GM18907 (cell line): ENCODE data around the gene PROSER2.

Source experiments
- ATAC-seq: cut with Tn5 transposase; IDR thresholded peaks from one replicate; pipeline ENCODE4 v1.9.1; 2021; ENCODE audit warnings: mild to moderate bottlenecking, moderate library complexity; ENCODE audit not compliant: unreplicated experiment

Gene PROSER2

DNA sequence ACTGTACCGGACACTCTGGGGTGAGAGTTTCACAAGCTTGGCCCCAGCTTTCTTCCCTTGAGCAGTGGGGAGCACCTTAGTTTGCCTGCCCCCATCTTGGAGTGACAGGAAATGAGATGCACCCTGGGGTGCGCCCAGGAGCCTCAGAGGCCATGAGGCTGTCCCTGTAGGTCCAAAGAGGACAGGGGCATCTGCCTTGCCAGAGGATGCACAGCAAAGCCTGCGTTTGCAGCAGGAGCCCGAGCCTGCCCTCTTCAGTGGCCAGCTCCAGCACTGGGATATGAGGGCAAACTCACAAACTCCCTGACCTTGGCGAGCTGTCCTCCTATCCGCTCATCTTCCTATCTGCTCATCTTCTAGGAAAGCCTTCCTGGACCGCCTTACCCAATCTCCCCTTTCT is 79.5 kb downstream of the PROSER2 start:
- no peak for ATAC-seq

DNA sequence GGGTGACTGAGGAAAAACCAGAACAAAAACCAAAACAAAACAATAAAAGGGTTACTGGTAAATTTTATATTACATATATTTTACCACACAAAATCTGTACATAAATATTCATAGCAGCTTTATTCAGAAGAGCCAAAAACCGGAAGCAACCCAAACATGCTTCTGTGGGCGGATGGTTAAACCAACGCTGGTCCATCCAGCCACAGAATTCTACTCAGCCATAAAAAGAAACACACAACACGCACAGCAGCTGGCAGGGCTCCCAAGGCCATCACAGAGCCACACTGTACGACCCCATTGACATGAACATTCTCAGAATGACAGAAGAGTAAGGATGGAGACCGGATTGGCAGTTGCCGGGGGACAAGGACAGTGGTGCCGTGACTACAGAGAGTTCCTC is 83.6 kb downstream of the PROSER2 start:
- no peak for ATAC-seq

DNA sequence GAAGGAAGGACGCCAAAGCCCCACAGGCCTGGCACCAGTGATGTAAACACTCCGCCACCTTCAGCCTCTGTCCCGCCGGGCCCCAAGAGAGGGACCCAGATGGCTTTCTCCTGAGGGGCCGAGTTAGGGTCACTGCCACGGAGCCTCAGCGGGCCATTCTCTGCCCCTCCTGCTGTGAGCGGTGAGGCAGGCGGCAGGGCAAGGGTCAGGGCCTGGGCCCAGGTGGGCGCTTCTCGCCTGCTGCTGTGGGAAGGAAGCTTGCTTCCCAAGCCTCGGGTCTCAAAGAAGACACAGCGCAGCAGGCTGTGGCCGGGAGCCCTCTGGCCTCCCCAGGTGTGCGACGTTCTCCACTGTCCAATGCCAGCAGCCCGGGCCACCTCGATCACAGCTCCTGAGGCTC is 84.8 kb downstream of the PROSER2 start:
- ATAC-seq, result no peak

DNA sequence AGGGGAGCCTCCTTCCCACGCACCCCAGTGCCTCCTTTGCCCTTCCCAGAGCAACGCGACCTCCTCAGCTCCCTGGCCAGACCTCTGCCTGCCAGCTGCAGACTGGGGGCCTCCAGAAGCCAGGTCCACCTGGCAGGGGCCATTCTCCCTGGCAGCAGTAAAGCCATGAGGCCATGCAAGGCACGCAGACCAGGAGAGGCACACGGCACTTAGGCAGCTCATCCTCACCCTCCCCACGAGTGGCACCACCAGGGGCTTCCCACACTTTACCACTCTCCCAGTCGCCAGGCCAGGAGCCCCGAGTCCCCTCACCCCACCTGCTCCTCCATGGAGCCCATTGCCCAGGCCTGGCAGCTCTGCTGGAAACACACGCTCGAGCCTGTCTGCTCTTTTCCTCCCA is 85.4 kb downstream of the PROSER2 start:
- no peak for ATAC-seq

DNA sequence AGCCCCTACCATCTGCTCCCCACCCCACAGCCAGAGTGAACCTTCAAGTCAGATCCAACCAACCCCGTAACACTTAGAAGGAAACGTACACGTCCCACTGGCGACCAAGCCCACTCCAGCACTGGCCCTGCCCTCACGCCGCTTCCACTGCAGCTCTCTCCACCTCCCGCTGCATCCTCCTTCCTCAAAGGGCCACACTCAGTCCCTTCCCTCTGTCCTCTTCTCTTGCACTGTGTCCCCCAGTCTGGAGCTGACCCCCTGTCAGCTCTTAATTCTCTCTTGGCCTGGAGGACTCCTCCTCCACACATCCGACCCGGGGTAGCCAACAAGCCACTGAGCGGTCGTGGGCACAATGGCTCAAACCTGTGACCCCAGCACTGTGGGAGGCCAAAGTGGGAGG is 85.8 kb downstream of the PROSER2 start:
- no peak for ATAC-seq

DNA sequence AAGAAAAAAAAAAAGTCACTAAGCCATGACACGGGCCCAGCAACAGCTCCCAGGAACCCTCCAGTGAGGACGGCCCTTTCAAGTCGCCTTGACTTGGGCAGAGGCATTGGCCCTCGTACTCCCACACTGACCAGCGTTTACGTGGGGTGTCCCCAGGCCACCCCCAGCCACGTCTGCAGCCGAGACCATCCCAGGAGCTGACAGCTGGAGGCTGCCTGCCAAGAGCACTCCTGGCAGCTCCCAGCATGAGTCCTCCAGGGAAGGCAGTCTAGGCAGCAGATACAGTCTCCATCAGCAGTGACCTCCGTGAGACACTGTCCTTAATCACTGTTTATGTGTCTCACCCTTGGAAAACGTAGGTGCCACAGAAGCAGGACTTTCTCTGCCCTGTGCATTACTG is 86.5 kb downstream of the PROSER2 start:
- ATAC-seq, result no peak

DNA sequence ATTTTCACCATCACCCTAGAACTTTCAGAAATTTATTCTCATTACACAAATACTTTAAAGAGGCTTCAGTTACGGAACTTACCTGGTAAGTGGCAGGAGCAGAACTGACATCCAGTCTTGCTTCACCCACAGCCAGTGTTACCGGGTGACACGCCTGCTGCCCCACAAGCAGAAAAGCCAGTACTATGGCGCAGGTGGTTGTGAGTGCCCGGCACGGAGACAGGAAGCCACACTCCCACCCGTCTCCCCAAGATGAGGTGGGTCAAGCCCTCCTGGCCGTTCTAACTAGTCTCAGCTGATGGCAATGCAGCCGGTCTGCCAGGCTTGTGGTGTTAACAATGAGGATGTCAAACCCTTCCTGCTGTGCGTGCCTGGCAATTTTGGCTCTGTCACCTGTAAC is 86.9 kb downstream of the PROSER2 start:
- ATAC-seq, result no peak

DNA sequence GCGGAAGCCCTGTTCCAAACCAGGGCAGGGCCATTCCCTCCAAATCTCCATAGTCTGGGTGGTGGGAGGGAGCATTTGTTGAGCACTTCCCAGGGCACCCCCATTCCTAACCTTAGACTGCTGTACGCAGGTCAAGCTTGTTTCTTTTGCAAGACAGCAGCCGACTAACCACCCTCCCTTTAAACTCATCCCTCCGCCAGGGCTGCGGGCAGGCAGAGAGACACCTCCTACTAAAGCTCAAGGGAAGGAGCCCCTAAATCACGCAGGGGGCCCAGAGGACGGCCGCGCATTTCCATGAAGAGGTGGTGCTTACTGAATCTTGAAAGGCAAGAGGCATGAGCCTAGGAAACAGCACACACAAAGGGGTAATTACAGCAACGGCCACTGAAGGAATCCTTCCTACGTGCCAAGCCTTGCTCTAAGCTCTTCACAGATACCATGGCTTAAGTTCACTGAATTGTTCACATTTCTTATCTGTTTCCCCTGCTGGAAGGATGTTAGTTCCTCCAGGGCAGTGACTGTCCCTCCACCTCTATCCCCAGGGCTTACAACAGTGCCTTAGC is 90.0 kb downstream of the PROSER2 start:
- no peak for ATAC-seq

DNA sequence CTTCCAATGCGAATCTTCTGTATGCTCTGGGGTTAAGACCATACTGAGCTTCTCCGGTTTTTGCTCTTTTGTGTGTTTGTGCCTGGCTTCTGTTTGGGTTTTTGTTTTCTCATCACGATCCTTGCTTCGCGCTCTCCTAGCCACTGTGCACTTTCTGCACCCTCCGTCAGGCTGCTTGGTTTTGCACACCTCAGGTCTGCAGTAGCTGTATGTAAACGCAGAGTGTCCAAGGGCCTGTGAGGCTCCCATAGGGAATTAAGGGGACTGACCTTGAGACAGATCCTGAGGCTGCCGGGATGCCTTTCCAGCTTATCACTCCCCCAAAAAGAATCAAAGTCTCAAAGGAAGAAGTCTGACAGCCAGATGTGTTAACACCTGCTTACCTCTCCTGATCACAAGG is 95.2 kb downstream of the PROSER2 start:
- ATAC-seq, result no peak

DNA sequence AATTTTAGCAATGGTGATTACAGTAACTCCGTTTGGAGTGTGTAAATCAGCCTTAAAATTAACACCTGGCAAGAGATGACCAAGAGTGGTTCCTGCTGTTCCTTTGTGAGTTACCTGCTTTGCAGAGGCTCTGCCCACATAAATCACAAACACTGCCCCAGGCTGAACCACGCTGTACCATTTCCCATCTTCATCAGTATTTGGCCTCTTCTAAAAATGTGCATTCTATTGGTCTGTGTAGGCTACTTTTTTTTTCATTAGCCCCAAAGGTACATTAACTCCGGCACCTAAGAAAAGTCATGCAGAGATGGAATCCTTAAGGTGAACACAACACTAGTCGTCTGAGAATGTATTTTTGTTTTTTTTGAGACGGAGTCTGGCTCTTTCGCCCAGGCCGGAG is 96.1 kb downstream of the PROSER2 start:
- ATAC-seq, result no peak
